Measurements from ENCODE around the gene ARHGAP36. TPM values are rescaled to one million over a fixed set of nuclear protein-coding genes. Genes with fewer than 3 reads are reported as not detected.

ARHGAP36 gene, protein sequence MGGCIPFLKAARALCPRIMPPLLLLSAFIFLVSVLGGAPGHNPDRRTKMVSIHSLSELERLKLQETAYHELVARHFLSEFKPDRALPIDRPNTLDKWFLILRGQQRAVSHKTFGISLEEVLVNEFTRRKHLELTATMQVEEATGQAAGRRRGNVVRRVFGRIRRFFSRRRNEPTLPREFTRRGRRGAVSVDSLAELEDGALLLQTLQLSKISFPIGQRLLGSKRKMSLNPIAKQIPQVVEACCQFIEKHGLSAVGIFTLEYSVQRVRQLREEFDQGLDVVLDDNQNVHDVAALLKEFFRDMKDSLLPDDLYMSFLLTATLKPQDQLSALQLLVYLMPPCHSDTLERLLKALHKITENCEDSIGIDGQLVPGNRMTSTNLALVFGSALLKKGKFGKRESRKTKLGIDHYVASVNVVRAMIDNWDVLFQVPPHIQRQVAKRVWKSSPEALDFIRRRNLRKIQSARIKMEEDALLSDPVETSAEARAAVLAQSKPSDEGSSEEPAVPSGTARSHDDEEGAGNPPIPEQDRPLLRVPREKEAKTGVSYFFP
- total RNA-seq: not detected in 2 replicates

DNA sequence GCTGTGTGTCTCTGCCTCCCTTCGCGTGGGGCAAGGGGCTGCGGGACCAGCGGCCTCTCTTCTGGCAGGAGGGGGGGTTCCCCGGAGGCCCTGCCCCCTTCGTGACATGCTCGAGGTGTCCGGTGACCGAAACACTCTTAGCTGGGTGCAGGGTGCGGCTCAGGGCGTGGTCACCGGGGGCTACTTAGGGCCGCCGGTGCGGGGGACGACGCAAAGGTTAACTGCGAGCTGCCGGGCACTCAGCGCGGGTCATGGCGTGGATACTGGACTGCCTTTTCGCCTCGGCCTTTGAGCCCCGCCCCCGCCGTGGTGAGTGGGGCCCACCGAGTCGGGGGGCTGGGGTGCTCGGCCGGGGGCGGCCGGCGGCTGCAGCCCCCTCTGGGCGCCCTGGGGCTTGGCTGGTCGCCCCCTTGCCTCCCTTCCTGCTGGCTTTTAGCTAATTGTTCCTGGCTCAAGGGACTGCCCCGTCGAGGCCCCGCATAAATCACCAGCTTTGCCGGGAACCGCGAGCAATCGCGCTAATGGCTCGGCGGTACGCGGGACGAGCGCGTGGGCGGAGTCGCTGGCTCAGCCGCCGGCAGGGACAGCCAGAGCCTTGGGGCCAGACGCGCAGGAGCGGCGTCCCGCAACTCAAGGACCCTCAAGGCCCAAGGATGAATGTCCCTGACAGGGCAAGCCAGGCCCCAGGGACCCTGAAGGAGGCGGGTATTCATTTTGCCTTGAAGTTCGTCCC is at the start of gene ARHGAP36:
TSS of gene ARHGAP36 (plus strand) at position 211 of the 733 bp plus-strand sequence. CDS start 23,320 bp downstream, outside the sequence.

Other genes with a start within 250 kb of the ARHGAP36 start
- 6.2 and 6.3 TPM in 2 replicates for gene ENOX2, start 155.1 kb upstream of the ARHGAP36 start, total RNA-seq
- under 0.01 TPM in 1 of 2 replicates, not detected in the other for gene IGSF1, start 231.0 kb downstream of the ARHGAP36 start, total RNA-seq

Measured in regular cardiac myocyte (primary cell).